Ishikawa (cell line): Measurements from ENCODE around the gene CELF2.

Experiments used
- CEBPB ChIP-seq: IDR thresholded peaks from 2 replicates; pipeline ENCODE4 v1.6.1; 2012
- CREB1 ChIP-seq: IDR thresholded peaks from 2 replicates; pipeline ENCODE4 v1.6.1; 2012; ENCODE audit warnings: low read depth
- EGR1 ChIP-seq: IDR thresholded peaks from 2 replicates; pipeline ENCODE4 v1.6.1; 2012
- EP300 ChIP-seq: IDR thresholded peaks from 2 replicates; pipeline ENCODE4 v1.6.1; 2012; ENCODE audit warnings: borderline replicate concordance
- FOXM1 ChIP-seq: IDR thresholded peaks from 2 replicates; pipeline ENCODE4 v1.6.1; 2012; ENCODE audit warnings: low read depth, borderline replicate concordance
- MAX ChIP-seq: IDR thresholded peaks from 2 replicates; pipeline ENCODE4 v1.6.1; 2012
- NFIC ChIP-seq: IDR thresholded peaks from 2 replicates; pipeline ENCODE4 v1.6.1; 2012
- RAD21 ChIP-seq: IDR thresholded peaks from 2 replicates; pipeline ENCODE4 v1.6.1; 2012; ENCODE audit warnings: low read depth
- REST ChIP-seq: IDR thresholded peaks from 2 replicates; pipeline ENCODE4 v1.6.1; 2012; ENCODE audit warnings: low read depth, mild to moderate bottlenecking
- TAF1 ChIP-seq: IDR thresholded peaks from 2 replicates; pipeline ENCODE4 v1.6.1; 2012; ENCODE audit warnings: low read depth, mild to moderate bottlenecking
- TCF12 ChIP-seq: IDR thresholded peaks from 2 replicates; pipeline ENCODE4 v1.6.1; 2012; ENCODE audit warnings: low read depth
- TEAD4 ChIP-seq: IDR thresholded peaks from 2 replicates; pipeline ENCODE4 v1.6.1; 2012
- USF1 ChIP-seq: IDR thresholded peaks from 2 replicates; pipeline ENCODE4 v1.6.1; 2012
- YY1 ChIP-seq: IDR thresholded peaks from 2 replicates; pipeline ENCODE4 v1.6.1; 2012; ENCODE audit warnings: low read depth
- ZBTB7A ChIP-seq: IDR thresholded peaks from 2 replicates; pipeline ENCODE4 v1.6.1; 2012; ENCODE audit warnings: low read depth

The CELF2 gene

GRCh38 chr10:11146402-11147171 lies 128.9 kb downstream of the CELF2 start:
- TF ChIP-seq FOXM1 (no peak), CEBPB (no peak), REST (no peak), ZBTB7A (no peak), EGR1 (no peak), TCF12 (no peak)

- no peak for TF ChIP-seq TEAD4
- no peak for TF ChIP-seq RAD21
- no peak for TF ChIP-seq EGR1
- no peak for TF ChIP-seq EP300
- no peak for TF ChIP-seq REST
- TF ChIP-seq CEBPB: no peak
These were observed 130.1 kb downstream of the CELF2 start for GRCh38 chr10:11147722-11148121.

GRCh38 chr10:11148142-11149028 lies 130.7 kb downstream of the CELF2 start:
- TF ChIP-seq TAF1: no peak
- no peak for TF ChIP-seq EGR1
- TF ChIP-seq FOXM1: no peak
- no peak for TF ChIP-seq ZBTB7A
- no peak for TF ChIP-seq EP300
- no peak for TF ChIP-seq USF1
- no peak for TF ChIP-seq MAX
- no peak for TF ChIP-seq NFIC
- TF ChIP-seq TCF12: no peak
- no peak for TF ChIP-seq RAD21
- no peak for TF ChIP-seq YY1
- no peak for TF ChIP-seq TEAD4
- no peak for TF ChIP-seq CEBPB

- no peak for TF ChIP-seq CEBPB
- TF ChIP-seq YY1: no peak
- no peak for TF ChIP-seq MAX
- no peak for TF ChIP-seq RAD21
- no peak for TF ChIP-seq EGR1
- no peak for TF ChIP-seq CREB1
- no peak for TF ChIP-seq USF1
- no peak for TF ChIP-seq NFIC
These were observed 132.1 kb downstream of the CELF2 start for GRCh38 chr10:11149807-11150141.

GRCh38 chr10:11150231-11150731 lies 132.6 kb downstream of the CELF2 start:
- TF ChIP-seq TEAD4: no peak
- TF ChIP-seq EP300: no peak
- TF ChIP-seq EGR1: no peak
- no peak for TF ChIP-seq FOXM1
- TF ChIP-seq RAD21: no peak
- no peak for TF ChIP-seq MAX
- no peak for TF ChIP-seq USF1
- no peak for TF ChIP-seq TAF1
- TF ChIP-seq CREB1: no peak
